GM18519 (cell line): ENCODE data around the gene YES1.
"Not testable (repeated sequence)": the region's sequence is repeated elsewhere in the genome, so short reads cannot be mapped to it uniquely, and the experiment has no call there.

ENCODE experiments used
- ATAC-seq: cut with Tn5 transposase; IDR thresholded peaks from one replicate; pipeline ENCODE4 v1.9.1; 2021; ENCODE audit warnings: mild to moderate bottlenecking, moderate library complexity; ENCODE audit not compliant: unreplicated experiment, low FRiP score

YES1 gene

DNA sequence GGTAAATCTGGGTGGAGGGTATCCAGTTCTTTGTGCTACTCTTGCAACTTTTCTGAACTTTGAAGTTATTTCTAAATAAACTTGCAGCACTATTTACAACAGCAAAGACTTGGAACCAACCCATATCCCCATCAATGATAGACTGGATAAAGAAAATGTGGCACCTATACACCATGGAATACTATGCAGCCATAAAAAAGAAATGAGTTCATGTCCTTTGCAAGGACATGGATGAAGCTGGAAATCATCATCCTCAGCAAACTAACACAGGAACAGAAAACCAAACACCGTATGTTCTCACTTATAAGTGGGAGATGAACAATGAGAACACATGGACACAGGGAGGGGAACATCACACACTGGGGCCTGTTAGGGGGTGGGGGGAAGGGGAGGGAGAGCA, 16.7 kb downstream of the YES1 start:
- not testable (repeated sequence) for ATAC-seq

DNA sequence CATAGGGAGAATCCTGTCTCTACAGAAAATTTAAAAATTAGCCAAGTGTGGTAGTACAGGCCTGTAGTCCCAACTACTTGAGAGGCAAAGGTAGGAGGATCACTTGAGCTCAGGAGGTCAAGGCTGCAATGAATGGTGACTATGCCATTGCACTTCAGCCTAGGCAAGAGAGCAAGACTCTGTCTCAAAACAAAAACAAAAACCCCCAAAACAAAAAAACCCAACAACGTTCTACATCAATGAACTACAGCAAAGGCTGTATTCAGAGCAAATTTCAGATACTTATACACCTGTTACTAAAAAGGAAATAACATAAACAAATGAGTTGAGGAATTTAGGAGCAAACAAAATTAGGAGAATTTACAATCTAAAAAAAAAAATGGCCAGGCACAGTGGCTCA, 22.6 kb downstream of the YES1 start:
- ATAC-seq, result no peak

DNA sequence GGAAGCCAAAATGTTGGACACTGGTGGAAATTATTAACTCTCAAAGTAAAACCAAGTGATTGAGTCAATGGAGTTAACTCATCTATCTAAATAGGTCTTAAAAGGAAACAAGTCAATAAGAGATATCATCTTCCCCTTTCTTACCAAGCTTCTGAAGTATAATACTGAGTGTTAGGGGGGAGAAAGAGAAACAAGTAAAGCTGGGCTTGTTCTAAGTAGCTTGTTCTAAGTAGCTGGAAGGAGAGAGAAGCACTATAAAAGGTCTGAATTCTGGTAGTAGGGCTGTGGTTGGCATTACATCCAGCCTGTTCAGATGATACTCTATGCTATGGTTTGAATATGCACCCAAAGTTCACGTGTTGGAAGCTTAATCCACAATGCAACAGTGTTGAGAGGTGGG, 26.8 kb downstream of the YES1 start:
- ATAC-seq, result no peak

- ATAC-seq, result no peak
Measured at GRCh38 chr18:784470-785172, 27.4 kb downstream of the YES1 start.

DNA sequence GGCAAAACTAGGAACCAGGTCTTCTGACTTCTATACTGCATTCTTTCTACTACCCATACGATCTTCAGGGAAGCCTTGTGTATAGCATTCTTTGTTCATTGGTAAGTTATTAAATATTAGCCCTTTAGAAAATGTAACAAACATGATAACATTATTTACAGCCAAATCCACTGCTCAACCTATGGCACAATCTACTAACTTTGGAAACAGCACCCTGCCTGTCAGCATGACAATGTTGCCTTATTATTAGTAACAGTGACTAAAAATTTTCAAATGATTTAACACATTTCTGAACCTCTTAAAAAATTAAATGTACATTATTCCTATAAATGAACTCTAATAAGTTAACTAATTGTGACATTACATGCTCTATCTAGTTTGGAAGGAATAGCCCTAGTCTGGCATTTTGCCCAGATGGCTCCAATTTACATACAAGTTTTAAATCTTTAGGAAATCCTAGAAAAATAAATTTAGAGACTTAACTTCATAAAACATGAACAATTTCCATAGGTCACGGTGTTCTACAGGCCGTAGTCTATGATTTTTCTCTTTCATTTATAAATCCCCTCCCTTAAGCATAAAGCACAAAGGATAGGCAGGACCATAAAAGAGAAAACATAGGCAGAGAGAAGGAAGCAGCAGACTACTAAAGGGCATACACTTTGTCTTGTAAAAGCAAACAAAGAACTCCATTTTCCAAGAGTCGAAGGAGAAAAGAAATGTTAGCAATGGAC, 33.7 kb downstream of the YES1 start:
- ATAC-seq, result no peak

DNA sequence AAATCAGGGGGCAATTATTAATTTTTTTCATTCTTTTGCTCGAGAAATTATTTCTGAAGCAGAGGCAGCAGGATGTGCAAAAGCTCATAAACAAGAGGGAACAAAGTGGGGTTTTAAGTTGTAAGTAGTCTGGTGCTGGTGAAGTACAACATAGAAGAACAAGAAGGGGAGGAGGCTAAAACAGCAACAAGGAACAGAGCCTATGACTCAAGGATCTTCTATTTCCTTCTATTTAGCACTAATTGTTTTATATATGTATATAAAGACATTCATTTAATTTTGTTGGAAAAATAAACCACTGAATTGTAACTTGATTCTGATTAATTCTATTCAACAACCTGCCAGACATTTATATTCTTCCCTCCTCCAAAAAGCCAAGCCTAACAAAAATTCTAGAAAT, 35.0 kb downstream of the YES1 start:
- no peak for ATAC-seq

DNA sequence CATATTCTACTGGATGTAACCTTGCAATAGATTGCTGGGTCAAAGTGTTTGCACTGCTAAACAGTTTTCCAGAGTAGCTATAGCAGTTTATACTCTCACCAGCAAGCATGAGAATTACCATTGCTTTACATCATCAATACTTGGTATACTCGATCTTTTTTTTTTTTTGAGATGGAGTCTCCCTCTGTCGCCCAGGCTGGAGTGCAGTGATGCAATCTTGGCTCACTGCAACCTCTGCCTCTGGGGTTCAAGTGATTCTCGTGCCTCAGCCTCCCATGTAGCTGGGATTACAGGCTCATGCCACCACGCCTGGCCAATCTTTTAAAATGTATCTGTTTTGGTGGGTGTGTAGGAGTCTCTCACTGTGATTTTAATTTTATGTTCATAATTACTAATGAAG, 36.0 kb downstream of the YES1 start:
- ATAC-seq, result not testable (repeated sequence)

GRCh38 chr18:774811-775210, 37.2 kb downstream of the YES1 start:
- no peak for ATAC-seq

- no peak for ATAC-seq
Measured at GRCh38 chr18:773980-774624, 37.9 kb downstream of the YES1 start.

GRCh38 chr18:770583-770961, 41.5 kb downstream of the YES1 start:
- ATAC-seq, result no peak

GRCh38 chr18:767961-768360, 44.1 kb downstream of the YES1 start:
- ATAC-seq, result no peak

- no peak for ATAC-seq
Measured at GRCh38 chr18:767084-767882, 44.8 kb downstream of the YES1 start.

GRCh38 chr18:766550-766860, 45.5 kb downstream of the YES1 start:
- no peak for ATAC-seq

DNA sequence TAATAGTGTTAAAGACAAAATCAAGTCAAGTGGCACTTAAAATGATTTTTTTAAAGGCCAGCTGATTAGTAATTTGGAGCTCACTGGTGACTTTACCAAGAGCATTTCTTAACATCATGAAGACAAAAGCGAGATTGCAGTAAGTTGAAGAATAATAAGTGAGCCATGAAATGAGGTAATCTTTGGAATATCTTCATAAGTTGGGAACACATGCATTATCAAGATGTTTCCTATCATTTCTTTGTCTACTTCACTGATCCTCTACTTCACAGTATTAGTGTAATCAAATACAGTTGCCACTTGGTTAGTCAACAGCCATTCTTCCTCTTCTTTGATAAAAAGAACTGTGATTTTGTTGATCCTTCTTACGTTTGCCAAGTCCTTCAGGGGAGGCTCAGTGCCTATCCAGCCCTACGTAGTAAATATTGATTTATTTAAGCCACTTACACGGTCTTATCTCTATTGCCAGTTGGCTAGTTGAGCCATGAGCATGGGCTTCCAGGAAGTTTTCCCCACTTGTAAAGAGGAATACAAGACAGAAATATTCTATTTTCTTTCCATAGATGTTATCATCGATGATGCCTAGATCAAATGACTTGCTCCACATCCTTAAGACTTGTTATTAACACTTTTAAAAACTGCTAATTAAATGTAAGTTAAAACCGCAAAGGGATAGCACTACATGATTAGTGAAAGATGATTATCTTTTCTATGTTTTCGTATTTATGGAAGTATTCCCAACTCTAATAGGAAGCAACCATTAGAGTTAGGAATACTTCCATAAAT, 46.1 kb downstream of the YES1 start:
- ATAC-seq, result no peak

GRCh38 chr18:759864-760263, 52.2 kb downstream of the YES1 start:
- ATAC-seq, result not testable (repeated sequence)

- ATAC-seq, result no peak
Measured at GRCh38 chr18:755506-755905, 56.5 kb downstream of the YES1 start.

- ATAC-seq, result no peak
Measured at GRCh38 chr18:754656-755055, 57.4 kb downstream of the YES1 start.

DNA sequence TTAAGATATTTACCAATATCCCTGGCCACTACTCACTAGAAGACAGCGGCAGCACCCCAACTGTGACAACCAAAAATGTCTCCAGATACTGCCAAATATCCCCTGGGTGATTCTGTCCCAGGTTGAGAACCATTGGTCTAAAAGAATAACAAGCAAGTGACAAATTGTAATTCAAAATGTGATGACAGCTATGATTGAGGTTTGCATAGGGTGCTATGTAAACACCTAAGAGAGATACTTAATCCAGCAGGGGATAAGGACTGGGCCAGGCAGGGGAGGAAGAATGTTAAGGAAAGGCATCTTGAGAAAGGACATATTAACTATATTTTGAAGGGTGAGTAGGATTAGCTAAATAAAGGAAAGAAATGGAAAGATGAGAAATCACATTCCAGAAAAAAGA, 61.6 kb downstream of the YES1 start:
- no peak for ATAC-seq

DNA sequence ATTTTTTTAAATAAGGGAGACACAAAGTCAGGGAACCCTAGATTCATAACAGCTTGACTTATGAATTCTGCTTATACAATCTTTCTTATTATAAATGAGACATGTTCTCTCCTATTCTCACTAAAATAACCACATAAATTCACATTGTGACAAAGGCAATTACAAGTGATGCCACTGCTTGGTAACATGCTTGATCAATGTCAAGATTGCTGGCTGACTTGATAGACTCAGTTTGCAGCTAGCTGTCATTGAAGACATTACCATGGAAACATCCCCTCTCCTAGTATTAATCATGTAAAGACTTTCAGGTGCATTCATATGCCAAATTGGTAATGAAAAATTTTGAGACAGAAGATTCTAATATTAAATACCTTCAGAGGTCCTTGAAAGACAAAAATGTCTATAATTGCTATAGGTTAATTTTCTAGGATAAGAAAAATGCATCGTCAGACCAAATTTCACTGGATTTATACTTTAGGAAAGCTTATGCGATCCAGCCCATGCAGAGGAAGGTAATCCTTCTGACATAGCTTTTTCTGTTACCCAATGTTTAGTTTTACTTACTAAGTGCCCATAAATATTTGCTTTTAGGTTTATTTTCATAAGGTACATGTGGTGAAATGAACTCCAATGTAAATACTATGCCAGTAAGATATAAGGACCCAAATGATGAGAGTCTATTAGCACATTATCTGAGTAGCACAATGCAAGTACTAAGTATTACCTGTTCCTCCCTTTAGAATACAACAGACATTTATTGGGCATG, 67.0 kb downstream of the YES1 start:
- no peak for ATAC-seq
